ENCODE data around the gene DCLK1.

GRCh38 chr13:35898041-35898440 is 233.1 kb downstream of the DCLK1 start:
- no peak for TF ChIP-seq EP300 (IDR thresholded peaks at IDR 0.05)
- TF ChIP-seq CTCF (IDR thresholded peaks at IDR 0.05): no peak
- TF ChIP-seq POLR2A (IDR thresholded peaks at IDR 0.05; ENCODE audit: low read depth): no peak

All from esophagus muscularis mucosa (tissue), 4 donors.